Panc1 (cell line): ENCODE results near the gene ZBTB25.

ENCODE experiments used
- TCF7L2 ChIP-seq: IDR thresholded peaks from 2 replicates; pipeline ENCODE4 v1.6.1; 2011; ENCODE audit warnings: mild to moderate bottlenecking, low read depth, low read length, inconsistent platforms
- TF ChIP-seq, protein P1 (sequence below): fragments of 450-650 bp; IDR thresholded peaks from 2 replicates; pipeline ENCODE4 v1.5.1; 2017; ENCODE audit warnings: mild to moderate bottlenecking

DNA sequence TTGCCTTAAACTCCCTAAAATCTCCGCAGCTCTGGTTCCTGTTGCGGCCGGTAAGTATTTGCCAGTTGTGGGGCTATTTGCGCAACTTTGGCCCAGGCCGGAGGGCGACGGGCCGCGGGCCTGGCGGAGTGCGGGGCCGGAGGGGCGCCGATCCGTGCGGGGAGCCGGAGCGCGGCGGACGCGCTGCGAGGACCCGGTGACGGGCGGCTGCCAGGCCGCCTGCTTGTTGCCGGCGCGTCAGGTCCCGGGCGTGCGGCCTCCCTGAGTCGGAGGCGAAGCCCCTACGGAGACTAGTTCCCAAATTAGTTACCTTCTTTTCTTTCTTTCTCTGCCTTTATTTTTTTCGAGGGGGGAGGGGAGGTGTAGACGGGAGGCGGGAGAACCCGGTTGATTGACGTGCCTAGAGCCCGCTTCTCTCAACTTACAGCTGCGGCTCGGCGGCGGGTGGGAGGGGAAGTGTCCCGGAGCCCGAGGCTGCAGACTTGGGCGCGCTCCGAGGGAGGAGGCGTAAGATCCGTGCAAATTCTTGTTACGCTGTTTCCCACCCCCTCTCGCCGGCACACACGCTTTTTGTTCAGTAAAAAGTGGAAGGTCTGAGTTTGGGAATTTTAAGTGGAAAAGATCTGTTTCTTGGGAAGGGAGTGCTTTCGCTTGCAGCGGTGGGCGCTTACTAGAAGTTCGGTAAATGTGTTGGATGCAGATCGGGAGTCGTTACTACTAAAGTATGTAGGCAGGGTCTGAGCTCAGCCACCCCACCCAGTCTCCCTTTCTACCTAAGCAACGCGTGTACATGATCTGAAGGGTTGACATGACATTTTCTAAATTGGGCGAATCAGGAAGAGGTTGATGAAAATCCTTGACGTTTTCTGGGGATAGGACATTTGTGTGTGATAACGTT lies 1.5 kb upstream of the ZBTB25 start:
- TF ChIP-seq, protein P1, sequence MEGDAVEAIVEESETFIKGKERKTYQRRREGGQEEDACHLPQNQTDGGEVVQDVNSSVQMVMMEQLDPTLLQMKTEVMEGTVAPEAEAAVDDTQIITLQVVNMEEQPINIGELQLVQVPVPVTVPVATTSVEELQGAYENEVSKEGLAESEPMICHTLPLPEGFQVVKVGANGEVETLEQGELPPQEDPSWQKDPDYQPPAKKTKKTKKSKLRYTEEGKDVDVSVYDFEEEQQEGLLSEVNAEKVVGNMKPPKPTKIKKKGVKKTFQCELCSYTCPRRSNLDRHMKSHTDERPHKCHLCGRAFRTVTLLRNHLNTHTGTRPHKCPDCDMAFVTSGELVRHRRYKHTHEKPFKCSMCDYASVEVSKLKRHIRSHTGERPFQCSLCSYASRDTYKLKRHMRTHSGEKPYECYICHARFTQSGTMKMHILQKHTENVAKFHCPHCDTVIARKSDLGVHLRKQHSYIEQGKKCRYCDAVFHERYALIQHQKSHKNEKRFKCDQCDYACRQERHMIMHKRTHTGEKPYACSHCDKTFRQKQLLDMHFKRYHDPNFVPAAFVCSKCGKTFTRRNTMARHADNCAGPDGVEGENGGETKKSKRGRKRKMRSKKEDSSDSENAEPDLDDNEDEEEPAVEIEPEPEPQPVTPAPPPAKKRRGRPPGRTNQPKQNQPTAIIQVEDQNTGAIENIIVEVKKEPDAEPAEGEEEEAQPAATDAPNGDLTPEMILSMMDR: no peak
- TF ChIP-seq TCF7L2: no peak; the same call in none of the 2 replicates
